H1 (cell line): ENCODE measurements around the gene DCK. TPM values are rescaled to one million over a fixed set of nuclear protein-coding genes. Genes with fewer than 3 reads are reported as not detected.

Experiments used
- GTF2F1 ChIP-seq: IDR thresholded peaks from 2 replicates; pipeline ENCODE4 v1.6.1; 2012; ENCODE audit warnings: low read depth, low read length, improper control_type of control experiment, borderline replicate concordance
- JUND ChIP-seq: IDR thresholded peaks from 2 replicates; pipeline ENCODE4 v1.6.1; 2011; ENCODE audit warnings: mild to moderate bottlenecking, improper control_type of control experiment, low read length
- KDM1A ChIP-seq: fragments of 200-600, 300-600 bp; sonication (generic); IDR thresholded peaks from 2 replicates; pipeline ENCODE4 v1.7.1; 2016; ENCODE audit warnings: mild to moderate bottlenecking, low read length, borderline replicate concordance
- RNF2 ChIP-seq: fragments of 200-900, 300-1000 bp; sonication (generic); IDR thresholded peaks from 2 replicates; pipeline ENCODE4 v1.7.1; 2016; ENCODE audit warnings: borderline replicate concordance, low read depth, mild to moderate bottlenecking, antibody characterized with exemption, low read length; ENCODE audit not compliant: poor library complexity, severe bottlenecking; ENCODE audit errors: missing control alignments
- RXRA ChIP-seq: IDR thresholded peaks from 2 replicates; pipeline ENCODE4 v1.6.1; 2011; ENCODE audit warnings: low read depth, mild to moderate bottlenecking, low read length, moderate library complexity; ENCODE audit not compliant: insufficient read depth
- SIN3A ChIP-seq, 2 experiments: IDR thresholded peaks in 1 of 2; conservative IDR thresholded peaks in 1 of 2; 2 replicates each; pipeline ENCODE4 v1.6.1; 2011 to 2012; ENCODE audit warnings: low read length in 2 of 2, improper control_type of control experiment in 1 of 2, low read depth in 1 of 2, mild to moderate bottlenecking in 1 of 2
- TBP ChIP-seq: IDR thresholded peaks from 2 replicates; pipeline ENCODE4 v1.6.1; 2011; ENCODE audit warnings: low read depth, low read length, improper control_type of control experiment
- TCF12 ChIP-seq: IDR thresholded peaks from 2 replicates; pipeline ENCODE4 v1.6.1; 2011; ENCODE audit warnings: low read depth, mild to moderate bottlenecking, low read length
- polyA plus RNA-seq, 7 experiments: library from polyadenylated mRNA; depleted of rRNA in 3 of 7; stranded (reverse) in 5 of 7; unstranded in 2 of 7; fragments of >200 nt in 5 of 7; fragments of 200-250 nt in 2 of 7; gene quantifications; 1 replicate in 5 of 7; 2 replicates in 1 of 7; 4 replicates in 1 of 7; pipeline versions ENCODE4 v1.2.1 to v1.2.3, GENCODE V29; 2011 to 2013; ENCODE audit warnings: missing spikeins in 2 of 7, mixed read lengths in 2 of 7
- total RNA-seq: library from RNA; stranded (reverse); fragmentation: NEBNext Ultra II Directional; extraction: Animal tissue kit (Norgen Biotek cat#: 25700); gene quantifications from 2 replicates; pipeline ENCODE4 v1.2.1, GENCODE V29; 2021

The DCK gene
- total and polyA plus RNA-seq, 2 of the 8 experiments (the other 6 are each of a cell fraction or from before 2014, with no cell fraction given): 4.8 to 18.1 TPM

DNA sequence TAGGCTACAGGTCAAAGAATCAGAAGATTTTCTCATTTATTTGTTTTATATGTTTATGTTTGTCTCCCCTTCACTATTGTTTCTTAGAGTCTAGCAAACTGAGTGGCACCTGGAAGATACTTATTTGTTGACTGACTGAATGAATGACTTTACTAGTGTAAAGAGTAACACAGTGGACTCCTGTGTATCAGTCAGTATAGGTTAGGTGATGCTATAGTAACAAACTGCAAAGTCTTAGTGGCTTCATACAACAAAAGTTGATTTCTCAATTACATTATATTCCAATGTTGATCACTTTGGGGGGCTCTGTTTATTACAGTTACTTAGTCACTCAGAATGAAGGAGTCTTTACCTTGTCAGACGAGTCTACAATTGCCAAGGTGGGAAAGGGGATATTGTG, 76.6 kb downstream of the DCK start (continued):
- TF ChIP-seq KDM1A (no peak), JUND (no peak), RXRA (no peak), TCF12 (no peak), GTF2F1 (no peak), SIN3A (conservative IDR thresholded peaks at IDR 0.05 in 1 of 2, IDR thresholded peaks at IDR 0.05 in 1 of 2; ENCODE audit: low read depth in 1 of 2, low read length in 2 of 2) (no peak), TBP (no peak), RNF2 (no peak)
